Mesenchymal stem cell (in vitro differentiated cells and primary cell): Measurements from ENCODE around the gene CHEK1. TPM values are rescaled to one million over a fixed set of nuclear protein-coding genes. Genes with fewer than 3 reads are reported as not detected.
"Not testable (repeated sequence)": the region's sequence is repeated elsewhere in the genome, so short reads cannot be mapped to it uniquely, and the experiment has no call there.

Source experiments
- DNase-seq: peaks from one replicate; pipeline ENCODE4 v3.0.0-alpha.2; 2013
- H2AFZ ChIP-seq: one replicate; pipeline ENCODE4 v1.6.1; 2013; ENCODE audit warnings: low read depth, mild to moderate bottlenecking, control low read depth, inconsistent platforms, low read length, moderate library complexity
- H2AK5ac ChIP-seq: 2 replicates; pipeline ENCODE4 v1.6.1; 2013; ENCODE audit warnings: low read length, moderate library complexity, mild to moderate bottlenecking, inconsistent platforms; ENCODE audit not compliant: severe bottlenecking
- H2BK120ac ChIP-seq: one replicate; pipeline ENCODE4 v1.6.1; 2013; ENCODE audit warnings: low read depth, mild to moderate bottlenecking, inconsistent platforms, low read length, moderate library complexity
- H2BK12ac ChIP-seq, 2 experiments: one replicate each; pipeline ENCODE4 v1.6.1; 2013; ENCODE audit warnings: inconsistent platforms in 2 of 2, low read length in 2 of 2, mild to moderate bottlenecking in 2 of 2, moderate library complexity in 2 of 2, control low read depth in 1 of 2
- H2BK15ac ChIP-seq: one replicate; pipeline ENCODE4 v1.6.1; 2013; ENCODE audit warnings: mild to moderate bottlenecking, low read depth, inconsistent platforms; ENCODE audit not compliant: poor library complexity, severe bottlenecking
- H2BK5ac ChIP-seq: 2 replicates; pipeline ENCODE4 v1.6.1; 2013; ENCODE audit warnings: low read depth, mild to moderate bottlenecking, low read length, control low read depth, inconsistent platforms; ENCODE audit not compliant: poor library complexity, severe bottlenecking
- H3K14ac ChIP-seq, 2 experiments: one replicate each; pipeline ENCODE4 v1.6.1; 2013; ENCODE audit warnings: inconsistent platforms in 2 of 2, low read length in 2 of 2, control low read depth in 1 of 2, mild to moderate bottlenecking in 1 of 2, moderate library complexity in 1 of 2
- H3K18ac ChIP-seq, 2 experiments: one replicate each; pipeline ENCODE4 v1.6.1; 2013; ENCODE audit warnings: inconsistent platforms in 2 of 2, low read length in 2 of 2, control low read depth in 1 of 2, low read depth in 1 of 2, mild to moderate bottlenecking in 1 of 2
- H3K23ac ChIP-seq, 2 experiments: one replicate each; pipeline ENCODE4 v1.6.1; 2013; ENCODE audit warnings: inconsistent platforms in 2 of 2, low read length in 2 of 2, mild to moderate bottlenecking in 2 of 2, moderate library complexity in 2 of 2, control low read depth in 1 of 2
- H3K27ac ChIP-seq: 2 replicates; pipeline ENCODE4 v1.5.1; 2013; ENCODE audit warnings: mild to moderate bottlenecking, moderate library complexity, low read length, control low read depth, inconsistent platforms; ENCODE audit not compliant: poor library complexity, severe bottlenecking
- H3K27me3 ChIP-seq, 2 experiments: 2 replicates each; pipeline versions ENCODE4 v1.6.1 to v1.7.0; 2013; ENCODE audit warnings: low read length in 2 of 2, mild to moderate bottlenecking in 2 of 2, moderate library complexity in 2 of 2, control low read depth in 1 of 2, inconsistent platforms in 1 of 2; ENCODE audit not compliant: control insufficient read depth in 1 of 2, insufficient read depth in 1 of 2
- H3K36me3 ChIP-seq, 2 experiments: 2 replicates each; pipeline versions ENCODE4 v1.6.1 to v1.7.0; 2013; ENCODE audit warnings: low read length in 2 of 2, control low read depth in 1 of 2, inconsistent platforms in 1 of 2, low read depth in 1 of 2, mild to moderate bottlenecking in 1 of 2; ENCODE audit not compliant: insufficient read depth in 2 of 2, control insufficient read depth in 1 of 2
- H3K4ac ChIP-seq, 2 experiments: one replicate each; pipeline ENCODE4 v1.6.1; 2013; ENCODE audit warnings: inconsistent platforms in 2 of 2, low read length in 2 of 2, mild to moderate bottlenecking in 2 of 2, moderate library complexity in 2 of 2, control low read depth in 1 of 2, low read depth in 1 of 2
- H3K4me1 ChIP-seq: 2 replicates; pipeline ENCODE4 v1.6.1; 2013; ENCODE audit warnings: low read depth, low read length, control low read depth; ENCODE audit not compliant: control insufficient read depth, insufficient read depth
- H3K4me2 ChIP-seq: 2 replicates; pipeline ENCODE4 v1.6.1; 2013; ENCODE audit warnings: low read length, mild to moderate bottlenecking, inconsistent platforms; ENCODE audit not compliant: poor library complexity, severe bottlenecking
- H3K4me3 ChIP-seq, 2 experiments: 2 replicates each; pipeline versions ENCODE4 v1.5.1 to v1.7.0; 2013; ENCODE audit warnings: low read length in 2 of 2, mild to moderate bottlenecking in 2 of 2, control low read depth in 1 of 2, low read depth in 1 of 2; ENCODE audit not compliant: insufficient read depth in 1 of 2
- H3K79me1 ChIP-seq: replicated peaks from 2 replicates; pipeline ENCODE4 v1.6.1; 2013; ENCODE audit warnings: mild to moderate bottlenecking, control low read depth, low read length, inconsistent platforms; ENCODE audit not compliant: poor library complexity, severe bottlenecking
- H3K9ac ChIP-seq: 2 replicates; pipeline ENCODE4 v1.7.0; 2013; ENCODE audit warnings: mild to moderate bottlenecking, low read length, moderate library complexity
- H3K9me3 ChIP-seq: 2 replicates; pipeline ENCODE4 v1.7.0; 2013; ENCODE audit warnings: mild to moderate bottlenecking, low read length; ENCODE audit not compliant: control insufficient read depth
- H4K8ac ChIP-seq: one replicate; pipeline ENCODE4 v1.6.1; 2013; ENCODE audit warnings: inconsistent platforms, mild to moderate bottlenecking, low read length, moderate library complexity
- H4K91ac ChIP-seq: one replicate; pipeline ENCODE4 v1.6.1; 2013; ENCODE audit warnings: mild to moderate bottlenecking, low read length, inconsistent platforms
- WGBS: methylation state at CpG from one replicate; pipeline ENCODE4 v1.1.7; 2013; ENCODE audit warnings: mixed read lengths; 5-methylcytosine and 5-hydroxymethylcytosine counted together
- polyA plus RNA-seq, 2 experiments: library from polyadenylated mRNA; stranded (reverse); fragments of 200-250 nt; gene quantifications; one replicate each; pipeline ENCODE4 v1.2.3, GENCODE V29; 2013

CHEK1 gene
- 17.0 TPM for polyA plus RNA-seq (2013, experiment 1 of 2)
- 18.5 TPM for polyA plus RNA-seq (2013, experiment 2 of 2)

- H2BK5ac ChIP-seq = no peak within 1 kb of the TSS
- H2BK120ac ChIP-seq = peak within 1 kb of the TSS; percentile 75
- H4K91ac ChIP-seq = peak within 1 kb of the TSS; percentile 67
- H3K9me3 ChIP-seq = no peaks in the 10 kb centered on the region
- DNase-seq = no peak
- peak within 1 kb of the TSS; percentile 52 for H2AK5ac ChIP-seq
- peak within 1 kb of the TSS; percentile 66 to 91 for H3K4me3 ChIP-seq
- H3K79me1 ChIP-seq = peaks cover 10% of the 10 kb centered on the region
- H2BK12ac ChIP-seq = peak within 1 kb of the TSS in 1 of 2 experiments; percentile 69
- H2AFZ ChIP-seq = peak within 1 kb of the TSS; percentile 88
- peak within 1 kb of the TSS; percentile 74 for H4K8ac ChIP-seq
- peak within 1 kb of the TSS; percentile 88 for H3K4me2 ChIP-seq
- H3K27me3 ChIP-seq = no peaks in the 10 kb centered on the region
- peak within 1 kb of the TSS; percentile 52 for H2BK15ac ChIP-seq
- whole genome bisulfite sequencing = 79% methylated on average over 6 of the region's 9 CpGs
- H3K4me1 ChIP-seq = peaks cover 3% of the 10 kb centered on the region
- H3K27ac ChIP-seq = peak within 1 kb of the TSS; percentile 96
- H3K4ac ChIP-seq = peak within 1 kb of the TSS; percentile 20 to 90
- peak within 1 kb of the TSS; percentile 96 for H3K9ac ChIP-seq
- H3K18ac ChIP-seq = peak within 1 kb of the TSS; percentile 22 to 74
- H3K36me3 ChIP-seq = peaks cover 7 to 35% of the 10 kb centered on the region in 2 experiments
- peak within 1 kb of the TSS in 1 of 2 experiments; percentile 35 for H3K14ac ChIP-seq
- peak within 1 kb of the TSS in 1 of 2 experiments; percentile 0 for H3K23ac ChIP-seq
Observed at GRCh38 chr11:125624756-125625213, at the start of gene CHEK1. Gene CHEK1, plus strand, starts transcription at chr11:125625163. Its CDS starts 1,606 bp downstream, at chr11:125626769.

- H3K4ac ChIP-seq, H3K18ac ChIP-seq, H2BK120ac ChIP-seq, H3K9me3 ChIP-seq, H2BK12ac ChIP-seq, H3K14ac ChIP-seq, H3K4me2 ChIP-seq, H2AK5ac ChIP-seq, H4K91ac ChIP-seq, H3K4me1 ChIP-seq, H3K4me3 ChIP-seq, H3K23ac ChIP-seq, H2BK15ac ChIP-seq, H3K27ac ChIP-seq, H4K8ac ChIP-seq, H3K27me3 ChIP-seq, H2AFZ ChIP-seq, DNase-seq, H2BK5ac ChIP-seq, H3K9ac ChIP-seq: not testable (repeated sequence)
- 95% methylated on average over 9 of the region's 14 CpGs for whole genome bisulfite sequencing
- H3K36me3 ChIP-seq = peaks cover 42 to 94% of the 10 kb centered on the region in 2 experiments
- H3K79me1 ChIP-seq = peaks cover 18% of the 10 kb centered on the region
Observed at GRCh38 chr11:125577181-125577580, 47.8 kb upstream of the CHEK1 start.

DNA sequence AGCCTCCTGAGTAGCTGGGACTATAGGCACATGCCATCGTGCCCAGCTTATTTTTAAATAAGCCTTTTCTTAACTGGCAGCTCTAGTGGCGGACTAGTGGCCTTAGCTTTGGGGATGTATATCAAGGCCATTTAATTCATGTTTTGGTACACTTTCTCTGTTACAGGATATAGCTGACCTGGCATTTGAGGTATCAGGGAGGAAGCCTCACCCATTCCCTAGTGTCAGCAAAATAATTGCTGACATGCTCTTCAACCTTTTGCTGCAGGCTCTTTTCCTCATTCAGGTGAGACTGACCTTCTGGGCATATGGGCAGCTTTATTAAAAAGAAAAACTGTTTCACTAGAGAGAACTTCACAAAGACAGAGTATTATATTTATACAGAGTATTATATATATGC, 46.2 kb upstream of the CHEK1 start:
- Histone ChIP-seq H3K36me3 (peaks cover 46 to 94% of the 10 kb centered on the region in 2 experiments), H3K14ac (no peak overlapping the region), H3K27ac (no peak overlapping the region), H3K4me1 (no peaks in the 10 kb centered on the region), H2BK15ac (no peak overlapping the region), H3K9ac (no peak overlapping the region), H3K9me3 (no peaks in the 10 kb centered on the region), H4K8ac (no peak overlapping the region), H3K18ac (no peak overlapping the region), H2BK120ac (no peak overlapping the region), H3K4me3 (no peak overlapping the region), H2AK5ac (no peak overlapping the region), H2AFZ (no peak overlapping the region), H2BK5ac (no peak overlapping the region), H3K79me1 (peaks cover 15% of the 10 kb centered on the region), H2BK12ac (no peak overlapping the region), H4K91ac (no peak overlapping the region), H3K23ac (no peak overlapping the region), H3K4me2 (no peak overlapping the region), H3K27me3 (no peaks in the 10 kb centered on the region), H3K4ac (no peak overlapping the region)
- 100% methylated on average over 2 of the region's 2 CpGs for WGBS
- no peak for DNase-seq

DNA sequence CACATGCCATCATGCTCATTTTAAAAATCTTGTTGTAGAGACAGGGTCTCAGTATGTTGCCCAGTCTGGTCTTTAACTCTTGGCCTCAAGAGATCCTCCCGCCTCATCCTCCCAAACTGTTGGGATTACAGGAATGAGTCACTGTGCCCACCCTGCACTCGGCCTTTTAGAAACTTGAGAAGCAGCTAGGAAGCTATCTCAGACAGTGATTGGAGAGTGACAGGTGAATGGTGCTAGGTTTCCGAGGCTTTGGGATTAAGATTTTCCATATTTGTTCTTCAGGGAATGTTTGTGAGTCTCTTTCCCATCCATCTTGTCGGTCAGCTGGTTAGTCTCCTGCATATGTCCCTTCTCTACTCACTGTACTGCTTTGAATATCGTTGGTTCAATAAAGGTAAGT, 45.2 kb upstream of the CHEK1 start:
- no peak for DNase-seq
- H3K4me2 ChIP-seq = no peak overlapping the region

More for the DNA sequence above, 45.2 kb upstream of the CHEK1 start:
- no peak overlapping the region for H3K4me3 ChIP-seq
- H3K27ac ChIP-seq = no peak overlapping the region
- 97% methylated on average over 5 of the region's 5 CpGs for WGBS
- H3K9me3 ChIP-seq = no peaks in the 10 kb centered on the region
- H2BK12ac ChIP-seq = no peak overlapping the region
- H3K4ac ChIP-seq = no peak overlapping the region
- no peak overlapping the region for H2BK120ac ChIP-seq
- H4K8ac ChIP-seq = no peak overlapping the region
- H3K4me1 ChIP-seq = no peaks in the 10 kb centered on the region
- H2BK5ac ChIP-seq = no peak overlapping the region
- peaks cover 42 to 94% of the 10 kb centered on the region in 2 experiments for H3K36me3 ChIP-seq
- no peak overlapping the region for H2BK15ac ChIP-seq
- no peak overlapping the region for H3K14ac ChIP-seq
- H2AFZ ChIP-seq = no peak overlapping the region
- no peak overlapping the region for H3K23ac ChIP-seq
- no peak overlapping the region for H3K18ac ChIP-seq
- H3K9ac ChIP-seq = no peak overlapping the region
- H2AK5ac ChIP-seq = no peak overlapping the region
- H3K27me3 ChIP-seq = no peaks in the 10 kb centered on the region
- peaks cover 13% of the 10 kb centered on the region for H3K79me1 ChIP-seq
- no peak overlapping the region for H4K91ac ChIP-seq
